ENCODE measurements around the gene UBFD1.

The UBFD1 gene

DNA sequence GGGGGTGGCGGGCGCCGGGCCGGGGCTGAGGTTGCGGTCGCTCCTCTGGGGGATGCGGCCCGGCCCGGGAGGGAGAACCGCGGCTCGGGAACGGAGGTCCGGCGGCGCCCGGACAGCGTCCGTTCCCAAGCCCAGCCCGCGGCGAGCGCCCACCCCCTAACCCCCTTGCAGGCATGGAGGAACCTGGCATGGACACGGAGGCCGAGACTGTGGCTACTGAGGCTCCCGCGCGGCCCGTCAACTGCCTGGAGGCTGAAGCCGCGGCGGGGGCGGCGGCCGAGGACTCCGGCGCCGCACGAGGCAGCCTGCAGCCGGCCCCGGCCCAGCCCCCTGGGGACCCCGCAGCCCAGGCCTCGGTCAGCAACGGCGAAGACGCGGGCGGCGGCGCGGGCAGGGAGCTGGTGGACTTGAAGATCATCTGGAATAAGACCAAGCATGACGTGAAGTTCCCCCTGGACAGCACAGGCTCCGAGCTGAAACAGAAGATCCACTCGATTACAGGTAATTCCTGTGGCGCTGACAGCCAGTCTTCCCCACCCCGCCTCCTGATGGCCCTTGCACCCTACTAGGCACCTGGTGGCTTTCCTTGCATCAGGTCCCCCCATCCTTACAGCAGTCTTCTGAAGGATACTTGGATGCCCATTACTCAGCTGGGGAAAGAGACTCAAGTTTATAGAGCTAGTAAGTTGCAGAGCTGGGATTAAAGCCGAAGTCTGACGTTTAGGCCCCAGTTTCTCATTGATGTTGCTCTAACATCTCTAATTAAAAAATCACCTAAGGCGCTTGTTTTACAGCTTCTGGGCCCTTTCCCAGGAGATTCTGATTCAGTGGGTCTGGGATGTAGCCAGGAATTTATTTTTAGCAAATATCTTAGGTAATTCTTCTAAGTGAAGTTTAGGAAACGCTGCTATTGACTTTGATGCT lies 514 bp downstream of the UBFD1 start:
- peak overlapping the region; percentile 92 for H3K4me3 ChIP-seq (ENCODE audit: low read depth, low read length)
- peak; percentile 5 for DNase-seq
- peak overlapping the region; percentile 94 for H3K27ac ChIP-seq

GRCh38 chr16:23561586-23561985 lies 4.1 kb downstream of the UBFD1 start:
- Histone ChIP-seq H3K36me3 (replicated peaks) (peaks cover 55% of the 10 kb centered on the region), H3K4me3 (ENCODE audit: low read depth, low read length) (no peak overlapping the region), H3K27me3 (replicated peaks) (no peaks in the 10 kb centered on the region), H3K27ac (no peak overlapping the region)
- in situ Hi-C loops (cut with HindIII; ENCODE audit: low pct_ligation_motif_present, low sequenced_read_pairs) = no loop called here
- no peak for DNase-seq
- TF ChIP-seq, protein P1, sequence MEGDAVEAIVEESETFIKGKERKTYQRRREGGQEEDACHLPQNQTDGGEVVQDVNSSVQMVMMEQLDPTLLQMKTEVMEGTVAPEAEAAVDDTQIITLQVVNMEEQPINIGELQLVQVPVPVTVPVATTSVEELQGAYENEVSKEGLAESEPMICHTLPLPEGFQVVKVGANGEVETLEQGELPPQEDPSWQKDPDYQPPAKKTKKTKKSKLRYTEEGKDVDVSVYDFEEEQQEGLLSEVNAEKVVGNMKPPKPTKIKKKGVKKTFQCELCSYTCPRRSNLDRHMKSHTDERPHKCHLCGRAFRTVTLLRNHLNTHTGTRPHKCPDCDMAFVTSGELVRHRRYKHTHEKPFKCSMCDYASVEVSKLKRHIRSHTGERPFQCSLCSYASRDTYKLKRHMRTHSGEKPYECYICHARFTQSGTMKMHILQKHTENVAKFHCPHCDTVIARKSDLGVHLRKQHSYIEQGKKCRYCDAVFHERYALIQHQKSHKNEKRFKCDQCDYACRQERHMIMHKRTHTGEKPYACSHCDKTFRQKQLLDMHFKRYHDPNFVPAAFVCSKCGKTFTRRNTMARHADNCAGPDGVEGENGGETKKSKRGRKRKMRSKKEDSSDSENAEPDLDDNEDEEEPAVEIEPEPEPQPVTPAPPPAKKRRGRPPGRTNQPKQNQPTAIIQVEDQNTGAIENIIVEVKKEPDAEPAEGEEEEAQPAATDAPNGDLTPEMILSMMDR (IDR thresholded peaks at IDR 0.05; ENCODE audit: low read depth, low read length, missing control alignments) = no peak

More for the DNA sequence above, 514 bp downstream of the UBFD1 start:
- TF ChIP-seq, protein P1 (IDR thresholded peaks at IDR 0.05; ENCODE audit: low read depth, low read length, missing control alignments) = no peak
- no peaks in the 10 kb centered on the region for H3K27me3 ChIP-seq (replicated peaks)
- peaks cover 30% of the 10 kb centered on the region for H3K36me3 ChIP-seq (replicated peaks)
- in situ Hi-C loops (cut with HindIII; ENCODE audit: low pct_ligation_motif_present, low sequenced_read_pairs) = no loop called here

GRCh38 chr16:23562505-23562904 lies 5.0 kb downstream of the UBFD1 start:
- H3K36me3 ChIP-seq (replicated peaks) = peaks cover 63% of the 10 kb centered on the region
- no peak for DNase-seq
- no peak overlapping the region for H3K27ac ChIP-seq
- no peak overlapping the region for H3K4me3 ChIP-seq (ENCODE audit: low read depth, low read length)
- no peaks in the 10 kb centered on the region for H3K27me3 ChIP-seq (replicated peaks)
- TF ChIP-seq, protein P1 (IDR thresholded peaks at IDR 0.05; ENCODE audit: low read depth, low read length, missing control alignments) = no peak
- in situ Hi-C loops (cut with HindIII; ENCODE audit: low pct_ligation_motif_present, low sequenced_read_pairs) = no loop called here

GRCh38 chr16:23563186-23563585 lies 5.7 kb downstream of the UBFD1 start:
- TF ChIP-seq, protein P1 (IDR thresholded peaks at IDR 0.05; ENCODE audit: low read depth, low read length, missing control alignments) = no peak
- no peak for DNase-seq

GRCh38 chr16:23564575-23565363 lies 7.2 kb downstream of the UBFD1 start:
- H3K27ac ChIP-seq = no peak overlapping the region
- DNase-seq = no peak
- H3K36me3 ChIP-seq (replicated peaks) = peaks cover 80% of the 10 kb centered on the region
- in situ Hi-C loops (cut with HindIII; ENCODE audit: low pct_ligation_motif_present, low sequenced_read_pairs) = no loop called here
- H3K27me3 ChIP-seq (replicated peaks) = no peaks in the 10 kb centered on the region
- H3K4me3 ChIP-seq (ENCODE audit: low read depth, low read length) = no peak overlapping the region
- TF ChIP-seq, protein P1 (IDR thresholded peaks at IDR 0.05; ENCODE audit: low read depth, low read length, missing control alignments) = no peak

More at GRCh38 chr16:23563186-23563585, 5.7 kb downstream of the UBFD1 start:
- in situ Hi-C loops (cut with HindIII; ENCODE audit: low pct_ligation_motif_present, low sequenced_read_pairs) = no loop called here
- Histone ChIP-seq H3K4me3 (ENCODE audit: low read depth, low read length) (no peak overlapping the region), H3K27ac (no peak overlapping the region), H3K36me3 (replicated peaks) (peaks cover 67% of the 10 kb centered on the region), H3K27me3 (replicated peaks) (no peaks in the 10 kb centered on the region)

Data from brain microvascular endothelial cell (primary cell).